Head of caudate nucleus (tissue), 42 donors: ENCODE measurements around the gene CSNK2A1.
"Not testable (repeated sequence)": the region's sequence is repeated elsewhere in the genome, so short reads cannot be mapped to it uniquely, and the experiment has no call there.

Experiments
- DNase-seq, 42 donors: peaks; one replicate each; pipeline versions ENCODE4 v3.0.0 to v3.0.0-alpha.2; 2020 to 2021; ENCODE audit warnings: mixed read lengths in 7 of 42
- intact Hi-C: fragments of 100-400 bp; cut with DNase I; formaldehyde crosslinking; loops from one replicate; pipeline ENCODE4 v1.15.0; 2022

Gene CSNK2A1

GRCh38 chr20:507761-508332 is 35.7 kb downstream of the CSNK2A1 start:
- no peak for DNase-seq
- intact Hi-C loops: no loop called here

GRCh38 chr20:507006-507758 is 36.4 kb downstream of the CSNK2A1 start:
- no peak for DNase-seq
- intact Hi-C loops: no loop called here

GRCh38 chr20:504632-505075 is 38.9 kb downstream of the CSNK2A1 start:
- intact Hi-C loops: no loop called here
- DNase-seq: no peak

- no peak for DNase-seq
- intact Hi-C loops: no loop called here
Observed at GRCh38 chr20:503048-503737, 40.4 kb downstream of the CSNK2A1 start.

- intact Hi-C loops: no loop called here
- no peak for DNase-seq
Observed at GRCh38 chr20:497979-498378, 45.6 kb downstream of the CSNK2A1 start.

- intact Hi-C loops: no loop called here
- no peak for DNase-seq
Observed at GRCh38 chr20:496126-496696, 47.4 kb downstream of the CSNK2A1 start.

GRCh38 chr20:492159-492558 is 51.4 kb downstream of the CSNK2A1 start:
- no peak for DNase-seq

GRCh38 chr20:487655-488054 is 55.9 kb downstream of the CSNK2A1 start:
- intact Hi-C loops: no loop called here
- no peak for DNase-seq

More at GRCh38 chr20:492159-492558, 51.4 kb downstream of the CSNK2A1 start:
- intact Hi-C loops: no loop called here

GRCh38 chr20:483815-484644 is 59.6 kb downstream of the CSNK2A1 start:
- peak in 30 of 42 donors; percentile 3 to 50 (median 20) for DNase-seq
- intact Hi-C loops: no loop called here

- intact Hi-C loops: no loop called here
- DNase-seq: no peak
Observed at GRCh38 chr20:481167-481566, 62.4 kb downstream of the CSNK2A1 start.

GRCh38 chr20:480044-480443 is 63.5 kb downstream of the CSNK2A1 start:
- intact Hi-C loops: no loop called here
- DNase-seq: no peak

- intact Hi-C loops: loop anchor here (5.0 kb wide), 1 partner anchor 122 kb away; no protein-coding TSS in a partner anchor
Observed at GRCh38 chr20:479487-479886, 64.1 kb downstream of the CSNK2A1 start.

GRCh38 chr20:478949-479429 is 64.6 kb downstream of the CSNK2A1 start:
- intact Hi-C loops: loop anchor here (5.0 kb wide), 1 partner anchor 122 kb away; no protein-coding TSS in a partner anchor
- peak in 10 of 42 donors; percentile 14 to 66 (median 38) for DNase-seq

More at GRCh38 chr20:479487-479886, 64.1 kb downstream of the CSNK2A1 start:
- DNase-seq: no peak

GRCh38 chr20:478010-478948 is 65.3 kb downstream of the CSNK2A1 start:
- intact Hi-C loops: loop anchor here (5.0 kb wide), 1 partner anchor 121 kb away; no protein-coding TSS in a partner anchor

GRCh38 chr20:476561-477249 is 66.9 kb downstream of the CSNK2A1 start:
- DNase-seq: not testable (repeated sequence)
- intact Hi-C loops: loop anchor here (5.0 kb wide), 1 partner anchor 119 kb away; no protein-coding TSS in a partner anchor

More at GRCh38 chr20:478010-478948, 65.3 kb downstream of the CSNK2A1 start:
- DNase-seq: no peak

GRCh38 chr20:475463-476357 is 67.9 kb downstream of the CSNK2A1 start:
- no peak for DNase-seq
- intact Hi-C loops: loop anchor here (5.0 kb wide), 1 partner anchor 118 kb away; no protein-coding TSS in a partner anchor
